ENCODE results near the gene EXOC6B.

Gene EXOC6B

DNA sequence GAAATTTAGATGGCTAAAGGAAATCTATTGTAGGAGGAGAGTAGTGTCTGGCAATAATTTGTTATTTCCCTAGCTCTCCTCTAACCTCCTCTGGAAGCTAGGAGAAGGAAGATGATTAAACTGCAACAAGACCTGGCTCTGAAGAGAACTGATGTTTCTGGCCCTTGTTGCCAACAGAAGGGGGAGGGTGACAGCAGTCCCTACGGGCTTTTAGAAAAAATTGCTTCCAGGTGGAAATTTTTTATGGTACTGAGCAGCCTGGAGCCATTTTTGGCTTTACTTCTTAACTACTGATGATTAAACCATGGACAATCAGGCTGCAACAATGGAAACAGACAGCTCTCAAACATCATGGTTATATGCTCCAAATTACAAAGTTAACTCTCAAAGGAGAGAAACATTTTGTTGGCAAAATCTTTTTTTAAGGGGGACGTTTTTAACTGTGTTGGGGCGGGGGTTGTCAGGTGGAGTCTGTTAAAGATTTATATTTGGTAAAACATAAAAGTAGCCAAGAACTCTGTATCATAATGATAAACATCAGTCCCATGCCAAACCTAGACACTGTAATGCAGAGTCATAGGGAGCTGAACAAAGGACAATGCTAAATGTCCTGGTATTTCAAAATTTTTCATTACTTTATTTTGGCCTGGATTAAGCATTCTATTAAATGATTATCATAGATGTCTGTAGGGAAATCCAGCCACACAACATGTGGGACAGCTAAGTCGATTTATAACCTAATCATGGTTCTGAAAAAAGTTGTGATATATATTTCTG, 70.0 kb downstream of the EXOC6B start:
- Histone ChIP-seq H4K20me1 (ENCODE audit: insufficient read depth, low read length, poor library complexity, severe bottlenecking) (no peaks in the 10 kb centered on the region), H3K9ac (ENCODE audit: low read depth, low read length, poor library complexity, severe bottlenecking) (no peak overlapping the region), H3K4me1 (ENCODE audit: insufficient read depth, low read length, poor library complexity, severe bottlenecking) (no peaks in the 10 kb centered on the region), H3K79me2 (ENCODE audit: insufficient read depth, low read length) (no peaks in the 10 kb centered on the region), H3K9me2 (replicated peaks; ENCODE audit: low read depth, low read length) (no peaks in the 10 kb centered on the region), H3K4me3 (ENCODE audit: low read length, poor library complexity, severe bottlenecking) (no peak overlapping the region), H3K4me2 (ENCODE audit: low read depth, low read length, poor library complexity, severe bottlenecking) (no peak overlapping the region), H3F3A (ENCODE audit: low read depth) (no peaks in the 10 kb centered on the region), H3K36me3 (ENCODE audit: insufficient read depth, low read length) (no peaks in the 10 kb centered on the region), H2AFZ (ENCODE audit: low read length) (no peak overlapping the region), H3K27me3 (ENCODE audit: insufficient read depth, low read length, poor library complexity, severe bottlenecking) (no peaks in the 10 kb centered on the region), H3K9me3 (ENCODE audit: insufficient read depth, low read depth, low read length) (no peaks in the 10 kb centered on the region)
- TF ChIP-seq, protein P1, sequence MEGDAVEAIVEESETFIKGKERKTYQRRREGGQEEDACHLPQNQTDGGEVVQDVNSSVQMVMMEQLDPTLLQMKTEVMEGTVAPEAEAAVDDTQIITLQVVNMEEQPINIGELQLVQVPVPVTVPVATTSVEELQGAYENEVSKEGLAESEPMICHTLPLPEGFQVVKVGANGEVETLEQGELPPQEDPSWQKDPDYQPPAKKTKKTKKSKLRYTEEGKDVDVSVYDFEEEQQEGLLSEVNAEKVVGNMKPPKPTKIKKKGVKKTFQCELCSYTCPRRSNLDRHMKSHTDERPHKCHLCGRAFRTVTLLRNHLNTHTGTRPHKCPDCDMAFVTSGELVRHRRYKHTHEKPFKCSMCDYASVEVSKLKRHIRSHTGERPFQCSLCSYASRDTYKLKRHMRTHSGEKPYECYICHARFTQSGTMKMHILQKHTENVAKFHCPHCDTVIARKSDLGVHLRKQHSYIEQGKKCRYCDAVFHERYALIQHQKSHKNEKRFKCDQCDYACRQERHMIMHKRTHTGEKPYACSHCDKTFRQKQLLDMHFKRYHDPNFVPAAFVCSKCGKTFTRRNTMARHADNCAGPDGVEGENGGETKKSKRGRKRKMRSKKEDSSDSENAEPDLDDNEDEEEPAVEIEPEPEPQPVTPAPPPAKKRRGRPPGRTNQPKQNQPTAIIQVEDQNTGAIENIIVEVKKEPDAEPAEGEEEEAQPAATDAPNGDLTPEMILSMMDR (conservative IDR thresholded peaks at IDR 0.05; ENCODE audit: low read length) = no peak
- no peak for TF ChIP-seq EZH2phosphoT487 (IDR thresholded peaks at IDR 0.05; ENCODE audit: borderline replicate concordance)

- no peaks in the 10 kb centered on the region for H3K4me1 ChIP-seq (ENCODE audit: insufficient read depth, low read length, poor library complexity, severe bottlenecking)
- no peak overlapping the region for H3K4me2 ChIP-seq (ENCODE audit: low read depth, low read length, poor library complexity, severe bottlenecking)
- H3K9ac ChIP-seq (ENCODE audit: low read depth, low read length, poor library complexity, severe bottlenecking) = no peak overlapping the region
- H3K4me3 ChIP-seq (ENCODE audit: low read length, poor library complexity, severe bottlenecking) = no peak overlapping the region
- H3K9me2 ChIP-seq (replicated peaks; ENCODE audit: low read depth, low read length) = no peaks in the 10 kb centered on the region
- H3F3A ChIP-seq (ENCODE audit: low read depth) = no peaks in the 10 kb centered on the region
- H3K79me2 ChIP-seq (ENCODE audit: insufficient read depth, low read length) = no peaks in the 10 kb centered on the region
- H2AFZ ChIP-seq (ENCODE audit: low read length) = no peak overlapping the region
- H3K27me3 ChIP-seq (ENCODE audit: insufficient read depth, low read length, poor library complexity, severe bottlenecking) = no peaks in the 10 kb centered on the region
- no peaks in the 10 kb centered on the region for H4K20me1 ChIP-seq (ENCODE audit: insufficient read depth, low read length, poor library complexity, severe bottlenecking)
- H3K36me3 ChIP-seq (ENCODE audit: insufficient read depth, low read length) = no peaks in the 10 kb centered on the region
- no peaks in the 10 kb centered on the region for H3K9me3 ChIP-seq (ENCODE audit: insufficient read depth, low read depth, low read length)
- TF ChIP-seq EZH2phosphoT487 (IDR thresholded peaks at IDR 0.05; ENCODE audit: borderline replicate concordance) = no peak
- TF ChIP-seq, protein P1 (conservative IDR thresholded peaks at IDR 0.05; ENCODE audit: low read length) = no peak
Observed at GRCh38 chr2:72754628-72755320, 71.1 kb downstream of the EXOC6B start.

GRCh38 chr2:72750977-72751639, 74.7 kb downstream of the EXOC6B start:
- Histone ChIP-seq H3K27me3 (ENCODE audit: insufficient read depth, low read length, poor library complexity, severe bottlenecking) (no peaks in the 10 kb centered on the region), H2AFZ (ENCODE audit: low read length) (no peak overlapping the region), H3K9ac (ENCODE audit: low read depth, low read length, poor library complexity, severe bottlenecking) (no peak overlapping the region), H3K36me3 (ENCODE audit: insufficient read depth, low read length) (no peaks in the 10 kb centered on the region), H3K4me1 (ENCODE audit: insufficient read depth, low read length, poor library complexity, severe bottlenecking) (no peaks in the 10 kb centered on the region), H3F3A (ENCODE audit: low read depth) (no peaks in the 10 kb centered on the region), H3K79me2 (ENCODE audit: insufficient read depth, low read length) (no peaks in the 10 kb centered on the region), H3K9me3 (ENCODE audit: insufficient read depth, low read depth, low read length) (no peaks in the 10 kb centered on the region), H4K20me1 (ENCODE audit: insufficient read depth, low read length, poor library complexity, severe bottlenecking) (no peaks in the 10 kb centered on the region), H3K4me2 (ENCODE audit: low read depth, low read length, poor library complexity, severe bottlenecking) (no peak overlapping the region), H3K9me2 (replicated peaks; ENCODE audit: low read depth, low read length) (no peaks in the 10 kb centered on the region), H3K4me3 (ENCODE audit: low read length, poor library complexity, severe bottlenecking) (no peak overlapping the region)
- TF ChIP-seq, protein P1 (conservative IDR thresholded peaks at IDR 0.05; ENCODE audit: low read length) = no peak
